Mesenchymal stem cell (in vitro differentiated cells and primary cell): Measurements from ENCODE around the gene MSI2.

Experiments used
- DNase-seq: peaks from one replicate; pipeline ENCODE4 v3.0.0-alpha.2; 2013
- H2AFZ ChIP-seq: one replicate; pipeline ENCODE4 v1.6.1; 2013; ENCODE audit warnings: low read depth, mild to moderate bottlenecking, control low read depth, inconsistent platforms, low read length, moderate library complexity
- H2AK5ac ChIP-seq: 2 replicates; pipeline ENCODE4 v1.6.1; 2013; ENCODE audit warnings: low read length, moderate library complexity, mild to moderate bottlenecking, inconsistent platforms; ENCODE audit not compliant: severe bottlenecking
- H2BK120ac ChIP-seq: one replicate; pipeline ENCODE4 v1.6.1; 2013; ENCODE audit warnings: low read depth, mild to moderate bottlenecking, inconsistent platforms, low read length, moderate library complexity
- H2BK12ac ChIP-seq, 2 experiments: one replicate each; pipeline ENCODE4 v1.6.1; 2013; ENCODE audit warnings: inconsistent platforms in 2 of 2, low read length in 2 of 2, mild to moderate bottlenecking in 2 of 2, moderate library complexity in 2 of 2, control low read depth in 1 of 2
- H2BK15ac ChIP-seq: one replicate; pipeline ENCODE4 v1.6.1; 2013; ENCODE audit warnings: mild to moderate bottlenecking, low read depth, inconsistent platforms; ENCODE audit not compliant: poor library complexity, severe bottlenecking
- H2BK5ac ChIP-seq: 2 replicates; pipeline ENCODE4 v1.6.1; 2013; ENCODE audit warnings: low read depth, mild to moderate bottlenecking, low read length, control low read depth, inconsistent platforms; ENCODE audit not compliant: poor library complexity, severe bottlenecking
- H3K14ac ChIP-seq, 2 experiments: one replicate each; pipeline ENCODE4 v1.6.1; 2013; ENCODE audit warnings: inconsistent platforms in 2 of 2, low read length in 2 of 2, control low read depth in 1 of 2, mild to moderate bottlenecking in 1 of 2, moderate library complexity in 1 of 2
- H3K18ac ChIP-seq, 2 experiments: one replicate each; pipeline ENCODE4 v1.6.1; 2013; ENCODE audit warnings: inconsistent platforms in 2 of 2, low read length in 2 of 2, control low read depth in 1 of 2, low read depth in 1 of 2, mild to moderate bottlenecking in 1 of 2
- H3K23ac ChIP-seq, 2 experiments: one replicate each; pipeline ENCODE4 v1.6.1; 2013; ENCODE audit warnings: inconsistent platforms in 2 of 2, low read length in 2 of 2, mild to moderate bottlenecking in 2 of 2, moderate library complexity in 2 of 2, control low read depth in 1 of 2
- H3K27ac ChIP-seq: 2 replicates; pipeline ENCODE4 v1.5.1; 2013; ENCODE audit warnings: mild to moderate bottlenecking, moderate library complexity, low read length, control low read depth, inconsistent platforms; ENCODE audit not compliant: poor library complexity, severe bottlenecking
- H3K27me3 ChIP-seq, 2 experiments: 2 replicates each; pipeline versions ENCODE4 v1.6.1 to v1.7.0; 2013; ENCODE audit warnings: low read length in 2 of 2, mild to moderate bottlenecking in 2 of 2, moderate library complexity in 2 of 2, control low read depth in 1 of 2, inconsistent platforms in 1 of 2; ENCODE audit not compliant: control insufficient read depth in 1 of 2, insufficient read depth in 1 of 2
- H3K36me3 ChIP-seq, 2 experiments: 2 replicates each; pipeline versions ENCODE4 v1.6.1 to v1.7.0; 2013; ENCODE audit warnings: low read length in 2 of 2, control low read depth in 1 of 2, inconsistent platforms in 1 of 2, low read depth in 1 of 2, mild to moderate bottlenecking in 1 of 2; ENCODE audit not compliant: insufficient read depth in 2 of 2, control insufficient read depth in 1 of 2
- H3K4ac ChIP-seq, 2 experiments: one replicate each; pipeline ENCODE4 v1.6.1; 2013; ENCODE audit warnings: inconsistent platforms in 2 of 2, low read length in 2 of 2, mild to moderate bottlenecking in 2 of 2, moderate library complexity in 2 of 2, control low read depth in 1 of 2, low read depth in 1 of 2
- H3K4me1 ChIP-seq: 2 replicates; pipeline ENCODE4 v1.6.1; 2013; ENCODE audit warnings: low read depth, low read length, control low read depth; ENCODE audit not compliant: control insufficient read depth, insufficient read depth
- H3K4me2 ChIP-seq: 2 replicates; pipeline ENCODE4 v1.6.1; 2013; ENCODE audit warnings: low read length, mild to moderate bottlenecking, inconsistent platforms; ENCODE audit not compliant: poor library complexity, severe bottlenecking
- H3K4me3 ChIP-seq, 2 experiments: 2 replicates each; pipeline versions ENCODE4 v1.5.1 to v1.7.0; 2013; ENCODE audit warnings: low read length in 2 of 2, mild to moderate bottlenecking in 2 of 2, control low read depth in 1 of 2, low read depth in 1 of 2; ENCODE audit not compliant: insufficient read depth in 1 of 2
- H3K79me1 ChIP-seq: replicated peaks from 2 replicates; pipeline ENCODE4 v1.6.1; 2013; ENCODE audit warnings: mild to moderate bottlenecking, control low read depth, low read length, inconsistent platforms; ENCODE audit not compliant: poor library complexity, severe bottlenecking
- H3K9ac ChIP-seq: 2 replicates; pipeline ENCODE4 v1.7.0; 2013; ENCODE audit warnings: mild to moderate bottlenecking, low read length, moderate library complexity
- H3K9me3 ChIP-seq: 2 replicates; pipeline ENCODE4 v1.7.0; 2013; ENCODE audit warnings: mild to moderate bottlenecking, low read length; ENCODE audit not compliant: control insufficient read depth
- H4K8ac ChIP-seq: one replicate; pipeline ENCODE4 v1.6.1; 2013; ENCODE audit warnings: inconsistent platforms, mild to moderate bottlenecking, low read length, moderate library complexity
- H4K91ac ChIP-seq: one replicate; pipeline ENCODE4 v1.6.1; 2013; ENCODE audit warnings: mild to moderate bottlenecking, low read length, inconsistent platforms
- WGBS: methylation state at CpG from one replicate; pipeline ENCODE4 v1.1.7; 2013; ENCODE audit warnings: mixed read lengths; 5-methylcytosine and 5-hydroxymethylcytosine counted together

Gene MSI2

DNA sequence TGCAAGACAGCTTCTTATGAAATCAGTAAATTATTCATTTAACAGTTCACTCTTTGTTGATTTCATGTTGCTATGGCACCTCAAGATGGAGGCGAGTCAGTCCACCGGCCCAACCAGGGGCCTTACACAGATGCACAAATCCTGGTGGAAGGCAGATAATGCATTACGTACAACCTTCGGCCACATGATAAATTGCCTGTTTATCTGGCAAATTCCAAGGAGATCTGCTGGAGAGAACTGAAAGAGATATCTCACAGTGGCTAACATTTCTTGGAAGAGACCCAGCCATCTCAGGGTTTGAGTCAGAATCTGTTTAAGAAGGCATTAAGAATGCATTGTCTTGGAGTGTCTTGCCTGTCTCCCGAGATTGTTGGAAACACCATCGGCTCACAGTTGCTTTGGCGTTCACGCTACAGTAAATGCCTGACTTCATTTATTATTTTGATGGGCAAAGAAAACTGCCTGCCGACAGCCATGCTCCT, 225.6 kb downstream of the MSI2 start:
- peaks cover 14% of the 10 kb centered on the region for H3K4me1 ChIP-seq
- no peak overlapping the region for H3K23ac ChIP-seq
- DNase-seq, result peak; percentile 99
- H2BK5ac ChIP-seq, result no peak overlapping the region
- H3K4me2 ChIP-seq, result no peak overlapping the region
- H4K8ac ChIP-seq, result no peak overlapping the region
- peak overlapping the region; percentile 77 to 89 for H3K4ac ChIP-seq
- H2BK15ac ChIP-seq, result no peak overlapping the region
- peaks cover 42% of the 10 kb centered on the region for H3K79me1 ChIP-seq
- no peak overlapping the region for H3K27ac ChIP-seq
- peak overlapping the region in 1 of 2 experiments; percentile 14 for H3K4me3 ChIP-seq
- peaks cover 0 to 7% of the 10 kb centered on the region in 2 experiments for H3K36me3 ChIP-seq
- H2BK120ac ChIP-seq, result no peak overlapping the region
- 4% methylated on average over 9 of the region's 9 CpGs for WGBS
- H3K9me3 ChIP-seq, result no peaks in the 10 kb centered on the region
- no peak overlapping the region for H2AFZ ChIP-seq
- H2AK5ac ChIP-seq, result no peak overlapping the region
- H3K18ac ChIP-seq, result peak overlapping the region in 1 of 2 experiments; percentile 91
- H3K9ac ChIP-seq, result peak overlapping the region; percentile 37
- peaks cover 0 to 68% of the 10 kb centered on the region in 2 experiments for H3K27me3 ChIP-seq
- no peak overlapping the region for H3K14ac ChIP-seq
- no peak overlapping the region for H4K91ac ChIP-seq
- H2BK12ac ChIP-seq, result peak overlapping the region in 1 of 2 experiments; percentile 99

DNA sequence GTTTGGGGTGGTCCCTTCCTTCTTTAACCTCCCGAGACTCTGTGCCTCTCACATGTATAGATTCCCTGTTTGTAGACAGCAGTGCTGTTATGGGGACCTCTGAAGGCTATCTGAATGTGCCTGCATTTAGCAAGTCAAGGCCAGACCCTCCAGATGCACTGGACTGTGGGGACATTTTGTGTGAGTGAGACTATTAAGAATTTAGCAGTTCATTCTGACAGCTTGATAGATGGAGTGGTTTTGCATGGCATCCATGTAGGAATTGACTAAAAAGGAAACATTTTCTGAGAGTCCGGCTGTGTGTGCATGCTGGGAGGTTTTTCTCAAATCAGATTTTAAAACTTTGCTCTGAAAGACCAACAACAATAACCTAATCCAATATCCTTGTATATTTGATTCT, 226.3 kb downstream of the MSI2 start:
- Histone ChIP-seq H3K23ac (no peak overlapping the region), H3K27ac (peak overlapping the region; percentile 40), H2BK15ac (peak overlapping the region; percentile 52), H3K9me3 (no peaks in the 10 kb centered on the region), H3K4ac (peak overlapping the region; percentile 77 to 89), H3K79me1 (peaks cover 38% of the 10 kb centered on the region), H3K18ac (peak overlapping the region; percentile 87 to 91), H3K9ac (peak overlapping the region; percentile 37), H3K4me3 (no peak overlapping the region), H3K36me3 (peaks cover 0 to 7% of the 10 kb centered on the region in 2 experiments), H2AFZ (no peak overlapping the region), H2AK5ac (peak overlapping the region; percentile 63), H2BK120ac (peak overlapping the region; percentile 82), H2BK5ac (no peak overlapping the region), H4K91ac (peak overlapping the region; percentile 98), H2BK12ac (peak overlapping the region; percentile 91 to 99), H3K27me3 (peaks cover 0 to 69% of the 10 kb centered on the region in 2 experiments), H3K14ac (no peak overlapping the region), H3K4me1 (peaks cover 14% of the 10 kb centered on the region), H4K8ac (peak overlapping the region; percentile 57), H3K4me2 (no peak overlapping the region)
- peak; percentile 53 for DNase-seq
- WGBS, result 92% methylated on average over 1 of the region's 2 CpGs

DNA sequence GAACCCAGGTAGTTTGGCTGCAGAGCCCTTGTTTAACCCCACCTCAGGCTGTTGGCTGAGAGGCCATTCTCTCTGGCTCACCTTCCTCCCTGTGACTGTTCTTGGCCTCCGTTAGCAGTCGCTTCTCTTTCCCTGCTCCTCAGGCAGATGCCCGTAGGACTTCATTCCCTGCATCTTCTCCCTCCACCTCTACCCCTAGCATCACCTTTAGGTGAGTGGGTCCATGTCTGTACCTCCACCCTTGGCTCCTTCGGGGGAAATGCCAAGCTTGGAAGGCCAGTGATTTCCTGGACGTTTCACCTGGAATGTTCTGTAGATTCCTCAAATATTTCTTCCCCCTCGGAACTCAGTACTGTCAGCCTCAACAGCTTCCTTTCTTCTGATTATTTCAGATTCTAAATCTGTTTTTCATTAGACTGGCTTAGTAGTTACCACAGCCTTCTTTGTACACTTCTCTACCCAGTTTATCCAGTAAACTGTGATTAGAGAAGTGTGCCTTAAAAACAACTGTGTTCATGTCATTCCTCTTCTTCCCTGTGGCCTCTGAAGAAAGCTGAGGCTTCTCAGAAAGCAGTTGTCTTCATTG, 227.9 kb downstream of the MSI2 start:
- H3K27ac ChIP-seq, result no peak overlapping the region

DNA sequence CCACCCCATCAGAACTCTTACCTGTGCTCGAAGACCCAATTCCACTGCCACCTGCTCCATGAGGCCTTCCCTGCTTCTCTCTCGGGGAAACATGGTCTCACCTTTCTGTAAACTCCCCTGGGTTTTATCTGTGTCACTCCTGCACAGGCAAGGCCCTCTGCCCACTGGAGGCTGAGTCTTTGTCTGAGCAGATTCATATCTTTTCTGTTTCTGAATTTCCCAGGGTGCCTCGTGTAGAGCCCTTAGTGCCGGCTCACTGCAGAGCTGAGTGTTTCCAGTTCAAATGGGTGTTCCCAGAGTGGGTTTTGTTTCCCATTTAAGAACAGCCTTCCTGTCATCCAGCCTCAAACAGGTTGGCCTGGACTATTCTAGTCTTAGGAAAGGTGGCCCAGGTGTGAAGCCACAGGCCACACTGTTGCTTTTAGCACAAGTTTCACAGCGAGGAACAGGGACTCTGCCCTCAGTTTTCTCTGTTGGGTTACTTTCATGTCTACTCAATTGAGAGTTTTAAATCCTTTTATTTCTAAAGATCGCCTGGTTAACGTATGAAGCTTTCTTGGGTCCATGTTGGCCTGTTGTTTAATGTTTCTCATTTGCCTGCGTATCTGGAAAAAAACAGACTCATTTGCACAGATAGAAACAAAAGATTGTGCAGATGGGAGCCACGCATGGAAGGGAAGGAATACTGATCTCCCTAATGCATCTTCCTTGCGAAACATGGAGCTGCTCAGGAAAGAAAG, 228.7 kb downstream of the MSI2 start:
- Histone ChIP-seq H3K27ac (no peak overlapping the region), H3K4me2 (no peak overlapping the region), H3K14ac (no peak overlapping the region), H3K9me3 (no peaks in the 10 kb centered on the region), H3K36me3 (peaks cover 0 to 4% of the 10 kb centered on the region in 2 experiments), H2BK15ac (peak overlapping the region; percentile 60), H4K8ac (peak overlapping the region; percentile 27), H3K4ac (peak overlapping the region in 1 of 2 experiments; percentile 8), H3K18ac (peak overlapping the region; percentile 52 to 71), H2BK120ac (no peak overlapping the region), H3K4me1 (peaks cover 16% of the 10 kb centered on the region), H3K4me3 (no peak overlapping the region), H3K27me3 (peaks cover 0 to 63% of the 10 kb centered on the region in 2 experiments), H3K9ac (no peak overlapping the region), H2BK12ac (peak overlapping the region in 1 of 2 experiments; percentile 84), H2AFZ (no peak overlapping the region), H3K79me1 (peaks cover 37% of the 10 kb centered on the region), H2AK5ac (peak overlapping the region; percentile 18), H4K91ac (no peak overlapping the region), H2BK5ac (no peak overlapping the region), H3K23ac (no peak overlapping the region)
- DNase-seq, result no peak
- 98% methylated on average over 9 of the region's 10 CpGs for WGBS

More for the DNA sequence above, 227.9 kb downstream of the MSI2 start:
- Histone ChIP-seq H3K4me2 (no peak overlapping the region), H2AK5ac (peak overlapping the region; percentile 36), H3K9me3 (no peaks in the 10 kb centered on the region), H2BK120ac (no peak overlapping the region), H3K18ac (peak overlapping the region; percentile 52 to 71), H3K79me1 (peaks cover 36% of the 10 kb centered on the region), H3K9ac (no peak overlapping the region), H3K36me3 (peaks cover 0 to 4% of the 10 kb centered on the region in 2 experiments), H3K27me3 (peaks cover 0 to 65% of the 10 kb centered on the region in 2 experiments), H4K91ac (peak overlapping the region; percentile 87), H3K23ac (no peak overlapping the region), H3K14ac (no peak overlapping the region), H2BK12ac (peak overlapping the region; percentile 81 to 89), H2AFZ (no peak overlapping the region), H4K8ac (peak overlapping the region; percentile 68), H3K4ac (no peak overlapping the region), H3K4me1 (peaks cover 14% of the 10 kb centered on the region), H2BK15ac (no peak overlapping the region), H3K4me3 (no peak overlapping the region), H2BK5ac (no peak overlapping the region)
- WGBS, result 82% methylated on average over 6 of the region's 6 CpGs
- DNase-seq, result no peak
